ENCODE results near the gene TIMP1. TPM values are rescaled to one million over a fixed set of nuclear protein-coding genes. Genes with fewer than 3 reads are reported as not detected.

The TIMP1 gene
- total RNA-seq, 1 experiment from 2014 or later = 35.4 TPM

- POLR2A ChIA-PET = no interaction called here
- ATAC-seq = no peak
- TF ChIP-seq ERG (CRISPR knock-in tag; IDR thresholded peaks at IDR 0.05) (no peak), RORB (CRISPR knock-in tag; IDR thresholded peaks at IDR 0.05) (no peak), ZNF671 (CRISPR knock-in tag; IDR thresholded peaks at IDR 0.05) (no peak)
- no peak for DNase-seq (ENCODE audit: low spot score)
- CTCF ChIA-PET = no interaction called here
- Mint-ChIP-seq H3K36me3 (peaks cover 4% of the 10 kb centered on the region; the same call in 1 of the 2 replicates), H3K27me3 (ENCODE audit: low read depth) (peaks cover 7% of the 10 kb centered on the region), H3K9me3 (peaks cover 5% of the 10 kb centered on the region), H3K4me1 (peaks cover 16% of the 10 kb centered on the region), H3K27ac (no peak overlapping the region), H3K4me3 (no peak overlapping the region)
These were observed 30.8 kb downstream of the TIMP1 start for GRCh38 chrX:47613082-47613481.

- CTCF ChIA-PET = interaction anchor here (0.8 to 1.2 kb wide), 2 partner anchors 30 to 46 kb away, joined by 3 to 4 read pairs; no protein-coding TSS in a partner anchor
- POLR2A ChIA-PET = no interaction called here
- no peak overlapping the region for H3K4me3 Mint-ChIP-seq
- peaks cover 5% of the 10 kb centered on the region for H3K4me1 Mint-ChIP-seq
- H3K9me3 Mint-ChIP-seq = peaks cover 5% of the 10 kb centered on the region
- ATAC-seq (no peak), DNase-seq (ENCODE audit: low spot score) (no peak)
- H3K36me3 Mint-ChIP-seq = peaks cover 4% of the 10 kb centered on the region; the same call in 1 of the 2 replicates
- no peak overlapping the region for H3K27ac Mint-ChIP-seq
- no peak for TF ChIP-seq ELF4 (CRISPR knock-in tag; IDR thresholded peaks at IDR 0.05; ENCODE audit: low read depth)
- H3K27me3 Mint-ChIP-seq (ENCODE audit: low read depth) = peaks cover 17% of the 10 kb centered on the region
These were observed 32.4 kb downstream of the TIMP1 start for GRCh38 chrX:47614618-47615017.

GRCh38 chrX:47618923-47619485 lies 36.8 kb downstream of the TIMP1 start:
- DNase-seq (ENCODE audit: low spot score) = no peak
- POLR2A ChIA-PET = no interaction called here
- no peaks in the 10 kb centered on the region for H3K9me3 Mint-ChIP-seq

GRCh38 chrX:47619486-47620302 lies 37.5 kb downstream of the TIMP1 start, which contains the start of gene SYN1:
TSS of gene SYN1 (minus strand) at chrX:47619857. CDS start at chrX:47619728, 129 bp downstream.
- peak; percentile 81 for DNase-seq (ENCODE audit: low spot score)
- ChIA-PET CTCF (interaction anchor here (0.6 kb wide), 2 partner anchors 11 to 58 kb away, joined by 3 read pairs; no protein-coding TSS in a partner anchor), POLR2A (no interaction called here)
- no peaks in the 10 kb centered on the region for H3K36me3 Mint-ChIP-seq
- no peaks in the 10 kb centered on the region for H3K9me3 Mint-ChIP-seq
- ATAC-seq = peak; percentile 43
- H3K4me3 Mint-ChIP-seq = peak within 1 kb of the TSS; percentile 64
- peaks cover 39% of the 10 kb centered on the region for H3K27me3 Mint-ChIP-seq (ENCODE audit: low read depth)
- H3K4me1 Mint-ChIP-seq = peaks cover 20% of the 10 kb centered on the region
- H3K27ac Mint-ChIP-seq = no peak within 1 kb of the TSS
- TF ChIP-seq ZNF281 (CRISPR knock-in tag; IDR thresholded peaks at IDR 0.05) (peak; percentile 85), E2F1 (CRISPR knock-in tag; IDR thresholded peaks at IDR 0.05) (no peak), PRDM15 (CRISPR knock-in tag; IDR thresholded peaks at IDR 0.05) (no peak; the same call in 1 of the 2 replicates), ZNF532 (CRISPR knock-in tag; IDR thresholded peaks at IDR 0.05; ENCODE audit: borderline replicate concordance) (no peak), MAX (CRISPR knock-in tag; IDR thresholded peaks at IDR 0.05) (peak; percentile 58; the same call in 1 of the 2 replicates), SMAD3 (CRISPR knock-in tag; IDR thresholded peaks at IDR 0.05; ENCODE audit: borderline replicate concordance) (no peak)

More at GRCh38 chrX:47618923-47619485, 36.8 kb downstream of the TIMP1 start:
- Mint-ChIP-seq H3K27me3 (ENCODE audit: low read depth) (peaks cover 36% of the 10 kb centered on the region), H3K36me3 (no peaks in the 10 kb centered on the region), H3K27ac (no peak overlapping the region), H3K4me1 (peaks cover 17% of the 10 kb centered on the region), H3K4me3 (peak overlapping the region; percentile 56)
- no peak for ATAC-seq
- no peak for TF ChIP-seq MXD4 (CRISPR knock-in tag; IDR thresholded peaks at IDR 0.05; ENCODE audit: borderline replicate concordance)
- CTCF ChIA-PET = interaction anchor here (0.6 kb wide), 1 partner anchor 57 kb away, joined by 3 read pairs; no protein-coding TSS in a partner anchor

Measured in WTC11 (cell line).